Body of pancreas (tissue), 4 donors: ENCODE results near the gene HBD.

ENCODE experiments used
- CTCF ChIP-seq, 7 experiments: fragments of 450-650 bp in 4 of 7; fragments of 200-600 bp in 3 of 7; sonication (generic) in 3 of 7; IDR thresholded peaks; one replicate each; pipeline ENCODE4 v1.5.1; 2016 to 2019; ENCODE audit warnings: antibody characterized with exemption in 7 of 7
- POLR2A ChIP-seq, 3 donors: fragments of 450-650 bp; IDR thresholded peaks; one replicate each; pipeline ENCODE4 v1.6.1; 2016; ENCODE audit warnings: antibody characterized with exemption in 3 of 3, mild to moderate bottlenecking in 2 of 3

- no peak for TF ChIP-seq POLR2A (IDR thresholded peaks at IDR 0.05)
- TF ChIP-seq CTCF (IDR thresholded peaks at IDR 0.05): no peak
Observed at GRCh38 chr11:5188201-5188600, 46.1 kb downstream of the HBD start.
